Endothelial cell of umbilical vein (primary cell): ENCODE results near the gene TNP1. TPM values are rescaled to one million over a fixed set of nuclear protein-coding genes. Genes with fewer than 3 reads are reported as not detected.

Source experiments
- BruUV-seq: library from RNA; stranded (reverse); fragments of 400-500 nt; replicated peaks from 2 replicates; lab custom pipeline; 2021; lab: Mats Ljungman, UMichigan
- CTCF ChIA-PET: fragments of 300-600, 350-600 bp; sonication (Branson Sonifier 250); formaldehyde crosslinking; loops from one replicate; lab custom pipeline; 2021; ENCODE audit warnings: antibody characterized with exemption, inconsistent platforms; lab: Charles Lee
- POLR2A ChIA-PET: fragments of 300-600, 350-600 bp; sonication (Branson Sonifier 250); formaldehyde crosslinking; loops from one replicate; lab custom pipeline; 2021; ENCODE audit warnings: antibody characterized with exemption, inconsistent platforms; lab: Charles Lee
- DNase-seq: peaks from one replicate; pipeline ENCODE4 v3.0.0-alpha.2; 2011; ENCODE audit warnings: low read depth, low spot score
- FAIRE-seq: peaks from 2 replicates; lab custom pipeline; 2011; peaks lifted over from hg19 to GRCh38; lab: Jason Lieb, UNC
- H2AFZ ChIP-seq: 2 replicates; pipeline ENCODE4 v1.6.0; 2012; ENCODE audit warnings: low read depth, low read length, control low read depth, inconsistent platforms
- H3K27ac ChIP-seq: 2 replicates; pipeline ENCODE4 v1.5.1; 2011; ENCODE audit warnings: low read depth, mild to moderate bottlenecking, control low read depth, low read length, moderate library complexity; ENCODE audit not compliant: insufficient read depth
- H3K27me3 ChIP-seq, 2 experiments: 2 replicates each; pipeline versions ENCODE4 v1.6.0 to v1.6.1; 2011; ENCODE audit warnings: low read length in 2 of 2, mixed read lengths in 1 of 2; ENCODE audit not compliant: control insufficient read depth in 2 of 2, insufficient read depth in 2 of 2
- H3K36me3 ChIP-seq, 2 experiments: 2 replicates in 1 of 2; 3 replicates in 1 of 2; pipeline ENCODE4 v1.5.1; 2011; ENCODE audit warnings: low read length in 2 of 2, mild to moderate bottlenecking in 1 of 2, moderate library complexity in 1 of 2; ENCODE audit not compliant: control insufficient read depth in 2 of 2, insufficient read depth in 2 of 2; ENCODE audit errors: extremely low read depth in 1 of 2
- H3K4me1 ChIP-seq: 3 replicates; pipeline ENCODE4 v1.5.1; 2011; ENCODE audit warnings: mild to moderate bottlenecking, low read length; ENCODE audit not compliant: control insufficient read depth, insufficient read depth; ENCODE audit errors: extremely low read depth
- H3K4me2 ChIP-seq: 2 replicates; pipeline ENCODE4 v1.6.1; 2011; ENCODE audit warnings: low read length, control low read depth, mixed read lengths; ENCODE audit not compliant: insufficient read depth
- H3K4me3 ChIP-seq, 3 experiments: fragments of 200-600 bp in 1 of 3; sonication (generic), shearing (Covaris generic) in 1 of 3; replicated peaks in 1 of 3; 2 replicates each; pipeline ENCODE4 v1.5.1; 2011 to 2016; ENCODE audit warnings: control low read depth in 3 of 3, low read length in 3 of 3, mild to moderate bottlenecking in 2 of 3, inconsistent platforms in 1 of 3, low read depth in 1 of 3, moderate library complexity in 1 of 3; ENCODE audit not compliant: insufficient read depth in 1 of 3
- H3K79me2 ChIP-seq: 2 replicates; pipeline ENCODE4 v1.6.0; 2012; ENCODE audit warnings: low read length, inconsistent platforms; ENCODE audit not compliant: control insufficient read depth, insufficient read depth
- H3K9ac ChIP-seq: replicated peaks from 2 replicates; pipeline ENCODE3; 2011; ENCODE audit warnings: low read length, control low read depth; ENCODE audit not compliant: insufficient read depth; ENCODE audit errors: extremely low read depth
- H3K9me1 ChIP-seq: replicated peaks from 3 replicates; pipeline ENCODE4 v1.6.0; 2011; ENCODE audit warnings: mild to moderate bottlenecking, low read length; ENCODE audit not compliant: control insufficient read depth, insufficient read depth; ENCODE audit errors: extremely low read depth
- H3K9me3 ChIP-seq: replicated peaks from 2 replicates; pipeline ENCODE4 v1.5.1; 2012; ENCODE audit warnings: low read length, inconsistent platforms; ENCODE audit not compliant: control insufficient read depth, insufficient read depth
- H4K20me1 ChIP-seq: replicated peaks from 2 replicates; pipeline ENCODE3; 2011; ENCODE audit warnings: mild to moderate bottlenecking, low read length; ENCODE audit not compliant: control insufficient read depth, insufficient read depth; ENCODE audit errors: extremely low read depth
- EZH2 ChIP-seq: IDR thresholded peaks from 2 replicates; pipeline ENCODE4 v1.6.1; 2012; ENCODE audit warnings: borderline replicate concordance, low read depth, mild to moderate bottlenecking, moderate library complexity, low read length, inconsistent platforms; ENCODE audit not compliant: severe bottlenecking
- FOS ChIP-seq: IDR thresholded peaks from 2 replicates; pipeline ENCODE4 v1.6.1; 2011; ENCODE audit warnings: mild to moderate bottlenecking, low read length, moderate library complexity, borderline replicate concordance; ENCODE audit not compliant: insufficient read depth
- GATA2 ChIP-seq: IDR thresholded peaks from 2 replicates; pipeline ENCODE4 v1.7.0; 2011; ENCODE audit warnings: low read depth, mild to moderate bottlenecking, moderate library complexity, mixed read lengths, low read length; ENCODE audit not compliant: insufficient read length, insufficient read depth
- JUN ChIP-seq: IDR thresholded peaks from 2 replicates; pipeline ENCODE4 v1.6.1; 2011; ENCODE audit warnings: borderline replicate concordance, low read depth; ENCODE audit not compliant: insufficient read length, insufficient read depth
- MYC ChIP-seq: IDR thresholded peaks from one replicate; pipeline ENCODE4 v1.6.1; 2011; ENCODE audit warnings: mild to moderate bottlenecking, low read depth, low read length
- POLR2A ChIP-seq: IDR thresholded peaks from 2 replicates; pipeline ENCODE4 v1.6.1; 2012; ENCODE audit warnings: low read depth, mild to moderate bottlenecking, control low read depth, low read length
- POLR2AphosphoS5 ChIP-seq: IDR thresholded peaks from 2 replicates; pipeline ENCODE4 v1.6.1; 2012; ENCODE audit warnings: low read depth, mild to moderate bottlenecking, control low read depth, low read length, moderate library complexity; ENCODE audit not compliant: insufficient read depth
- dilution Hi-C: fragments of 300-500 bp; cut with MboI; formaldehyde crosslinking; loops from one replicate; pipeline ENCODE4 v1.15.0; 2019; ENCODE audit warnings: low sequenced_read_pairs; ENCODE audit not compliant: extremely low pct_ligation_motif_present
- intact Hi-C: fragments of 100-400 bp; cut with micrococcal nuclease; formaldehyde crosslinking; loops from one replicate; pipeline ENCODE4 v1.10.0; 2022
- polyA plus RNA-seq, 4 experiments: library from polyadenylated mRNA; depleted of rRNA in 3 of 4; stranded (reverse) in 3 of 4; unstranded in 1 of 4; fragments of >200 nt; gene quantifications; 2 replicates each; pipeline versions ENCODE4 v1.2.1 to v1.2.3, GENCODE V29; 2011 to 2012; ENCODE audit warnings: missing spikeins in 1 of 4
- total RNA-seq: library from RNA; stranded (reverse); gene quantifications from 2 replicates; pipeline ENCODE4 v1.2.3, GENCODE V29; 2021
- TF ChIP-seq, protein P1 (sequence below), 2 donors: IDR thresholded peaks; 1 replicate in 1 of 2; 2 replicates in 1 of 2; pipeline ENCODE4 v1.5.1; 2011; ENCODE audit warnings: low read length in 2 of 2, mild to moderate bottlenecking in 2 of 2, moderate library complexity in 2 of 2, control low read depth in 1 of 2, inconsistent platforms in 1 of 2, low read depth in 1 of 2; ENCODE audit not compliant: insufficient read depth in 1 of 2; ENCODE audit errors: extremely low read depth in 1 of 2
- TF ChIP-seq, protein P2 (sequence below): IDR thresholded peaks from 2 replicates; pipeline ENCODE4 v1.6.1; 2011; ENCODE audit not compliant: insufficient read depth, insufficient read length

The TNP1 gene
- total and polyA plus RNA-seq, 2 donors (not counting 3 experiments of a cell fraction or from before 2014, with no cell fraction given), result not detected

DNA sequence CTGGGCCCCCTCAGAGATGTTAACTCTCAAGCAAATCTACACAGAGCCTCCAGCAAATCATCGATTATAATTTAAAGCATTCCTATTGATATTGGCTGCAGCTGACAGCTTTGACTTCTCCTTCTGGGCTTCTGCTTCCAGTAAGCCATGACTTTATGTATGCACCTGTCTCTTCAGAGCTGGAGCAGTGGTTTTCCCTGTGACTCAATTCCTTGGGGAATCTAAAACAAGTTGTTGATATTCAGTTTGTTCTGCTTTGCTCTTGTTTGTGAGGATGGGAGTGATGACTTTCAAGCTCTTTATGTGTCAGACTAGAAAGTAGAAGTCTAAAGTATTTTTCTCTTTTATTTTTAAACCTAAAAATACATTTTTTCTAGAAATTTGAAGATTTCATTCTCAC lies 45.1 kb upstream of the TNP1 start:
- no peak for FAIRE-seq

More for the DNA sequence above, 45.1 kb upstream of the TNP1 start:
- no peak overlapping the region for H3K9ac ChIP-seq
- no peaks in the 10 kb centered on the region for H3K79me2 ChIP-seq
- no peaks in the 10 kb centered on the region for H3K4me1 ChIP-seq
- H3K27me3 ChIP-seq, result peaks cover 0 to 1% of the 10 kb centered on the region in 2 experiments
- H3K4me2 ChIP-seq, result no peak overlapping the region
- no peaks in the 10 kb centered on the region for H3K36me3 ChIP-seq
- no peak overlapping the region for H2AFZ ChIP-seq
- intact Hi-C loops (no loop called here), dilution Hi-C loops (no loop called here)
- no peaks in the 10 kb centered on the region for H3K9me1 ChIP-seq
- no TSS peak for BruUV-seq
- H4K20me1 ChIP-seq, result no peaks in the 10 kb centered on the region
- ChIA-PET CTCF (no interaction called here), POLR2A (no interaction called here)
- TF ChIP-seq FOS, result no peak
- TF ChIP-seq MYC, result no peak
- no peak for TF ChIP-seq POLR2A
- TF ChIP-seq JUN, result no peak
- no peak for TF ChIP-seq POLR2AphosphoS5
- TF ChIP-seq EZH2, result no peak
- TF ChIP-seq, protein P1, sequence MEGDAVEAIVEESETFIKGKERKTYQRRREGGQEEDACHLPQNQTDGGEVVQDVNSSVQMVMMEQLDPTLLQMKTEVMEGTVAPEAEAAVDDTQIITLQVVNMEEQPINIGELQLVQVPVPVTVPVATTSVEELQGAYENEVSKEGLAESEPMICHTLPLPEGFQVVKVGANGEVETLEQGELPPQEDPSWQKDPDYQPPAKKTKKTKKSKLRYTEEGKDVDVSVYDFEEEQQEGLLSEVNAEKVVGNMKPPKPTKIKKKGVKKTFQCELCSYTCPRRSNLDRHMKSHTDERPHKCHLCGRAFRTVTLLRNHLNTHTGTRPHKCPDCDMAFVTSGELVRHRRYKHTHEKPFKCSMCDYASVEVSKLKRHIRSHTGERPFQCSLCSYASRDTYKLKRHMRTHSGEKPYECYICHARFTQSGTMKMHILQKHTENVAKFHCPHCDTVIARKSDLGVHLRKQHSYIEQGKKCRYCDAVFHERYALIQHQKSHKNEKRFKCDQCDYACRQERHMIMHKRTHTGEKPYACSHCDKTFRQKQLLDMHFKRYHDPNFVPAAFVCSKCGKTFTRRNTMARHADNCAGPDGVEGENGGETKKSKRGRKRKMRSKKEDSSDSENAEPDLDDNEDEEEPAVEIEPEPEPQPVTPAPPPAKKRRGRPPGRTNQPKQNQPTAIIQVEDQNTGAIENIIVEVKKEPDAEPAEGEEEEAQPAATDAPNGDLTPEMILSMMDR (IDR thresholded peaks at IDR 0.05; ENCODE audit: extremely low read depth in 1 of 2, insufficient read depth in 1 of 2, low read depth in 1 of 2, low read length in 2 of 2), result no peak
- TF ChIP-seq, protein P2, sequence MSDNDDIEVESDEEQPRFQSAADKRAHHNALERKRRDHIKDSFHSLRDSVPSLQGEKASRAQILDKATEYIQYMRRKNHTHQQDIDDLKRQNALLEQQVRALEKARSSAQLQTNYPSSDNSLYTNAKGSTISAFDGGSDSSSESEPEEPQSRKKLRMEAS, result no peak
- no peak for TF ChIP-seq GATA2
- H3K27ac ChIP-seq, result no peak overlapping the region
- H3K4me3 ChIP-seq, result no peak overlapping the region
- DNase-seq, result no peak
- H3K9me3 ChIP-seq, result no peaks in the 10 kb centered on the region
